ENCODE data around the gene DGKB.

The DGKB gene

DNA sequence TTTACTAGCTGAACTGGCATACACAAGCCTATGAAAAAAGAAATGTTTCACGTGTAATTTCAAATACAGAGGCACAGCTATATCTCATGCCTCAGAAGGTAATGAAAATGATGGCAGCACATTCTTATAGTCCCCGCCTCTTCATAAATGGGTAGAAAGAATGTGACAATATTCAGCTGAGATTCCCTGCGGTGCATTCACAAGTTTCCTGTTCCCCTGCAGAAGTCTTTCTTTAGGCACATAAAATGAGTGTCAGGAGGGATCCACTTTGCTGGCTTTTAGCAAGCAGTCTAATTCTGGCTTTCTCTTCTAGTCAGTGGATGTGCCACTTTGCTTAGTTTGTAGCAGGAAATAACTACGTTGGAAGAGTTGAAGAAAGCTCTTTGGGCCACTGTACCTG is 56.1 kb downstream of the DGKB start:
- in situ Hi-C loops (cut with HindIII; ENCODE audit: low sequenced_read_pairs), result no loop called here
- no peak overlapping the region for H3K4me3 ChIP-seq (ENCODE audit: low read depth, low read length)
- TF ChIP-seq, protein P1, sequence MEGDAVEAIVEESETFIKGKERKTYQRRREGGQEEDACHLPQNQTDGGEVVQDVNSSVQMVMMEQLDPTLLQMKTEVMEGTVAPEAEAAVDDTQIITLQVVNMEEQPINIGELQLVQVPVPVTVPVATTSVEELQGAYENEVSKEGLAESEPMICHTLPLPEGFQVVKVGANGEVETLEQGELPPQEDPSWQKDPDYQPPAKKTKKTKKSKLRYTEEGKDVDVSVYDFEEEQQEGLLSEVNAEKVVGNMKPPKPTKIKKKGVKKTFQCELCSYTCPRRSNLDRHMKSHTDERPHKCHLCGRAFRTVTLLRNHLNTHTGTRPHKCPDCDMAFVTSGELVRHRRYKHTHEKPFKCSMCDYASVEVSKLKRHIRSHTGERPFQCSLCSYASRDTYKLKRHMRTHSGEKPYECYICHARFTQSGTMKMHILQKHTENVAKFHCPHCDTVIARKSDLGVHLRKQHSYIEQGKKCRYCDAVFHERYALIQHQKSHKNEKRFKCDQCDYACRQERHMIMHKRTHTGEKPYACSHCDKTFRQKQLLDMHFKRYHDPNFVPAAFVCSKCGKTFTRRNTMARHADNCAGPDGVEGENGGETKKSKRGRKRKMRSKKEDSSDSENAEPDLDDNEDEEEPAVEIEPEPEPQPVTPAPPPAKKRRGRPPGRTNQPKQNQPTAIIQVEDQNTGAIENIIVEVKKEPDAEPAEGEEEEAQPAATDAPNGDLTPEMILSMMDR (IDR thresholded peaks at IDR 0.05; ENCODE audit: low read depth, low read length, missing control alignments), result no peak
- no peak for DNase-seq (ENCODE audit: low read depth)

DNA sequence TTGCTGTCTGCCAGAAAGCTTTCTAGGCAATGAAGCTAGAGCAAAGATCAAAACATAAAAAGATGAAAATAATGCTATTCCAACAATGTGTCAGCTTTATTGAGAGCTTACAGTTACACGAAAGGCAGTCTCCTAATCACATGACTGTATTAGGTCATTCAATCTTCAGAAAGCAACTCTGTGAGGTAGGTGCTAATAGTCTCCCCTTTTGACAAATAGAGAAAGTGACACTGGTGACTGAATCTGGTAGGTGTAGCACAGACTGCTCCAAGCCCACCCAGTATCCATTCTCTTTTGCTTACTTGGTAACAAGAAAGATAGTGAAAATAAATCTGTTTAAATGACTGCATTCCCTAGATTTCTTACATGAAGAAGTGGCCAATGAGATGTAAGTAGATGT is 58.8 kb downstream of the DGKB start:
- no peak for DNase-seq (ENCODE audit: low read depth)
- TF ChIP-seq, protein P1 (IDR thresholded peaks at IDR 0.05; ENCODE audit: low read depth, low read length, missing control alignments), result no peak
- in situ Hi-C loops (cut with HindIII; ENCODE audit: low sequenced_read_pairs), result no loop called here
- no peak overlapping the region for H3K4me3 ChIP-seq (ENCODE audit: low read depth, low read length)

DNA sequence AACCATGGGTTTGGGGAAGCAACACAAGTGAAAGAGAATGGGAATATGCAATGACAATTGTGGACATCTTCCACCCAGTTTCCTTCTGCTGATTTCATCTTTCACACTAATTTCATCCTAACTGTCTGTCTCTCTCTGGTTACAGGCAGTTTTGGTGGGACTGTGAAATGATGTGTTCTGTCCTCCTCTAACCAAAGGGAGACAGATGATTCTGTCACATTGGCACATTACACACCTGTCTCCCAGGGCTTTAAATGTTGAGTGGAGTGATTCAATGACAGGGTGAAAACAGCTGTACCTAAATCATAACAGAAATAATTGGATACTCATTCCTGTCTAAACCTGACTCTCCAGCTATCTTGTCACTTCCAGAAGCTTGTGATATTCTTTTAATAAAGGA is 60.0 kb downstream of the DGKB start:
- H3K4me3 ChIP-seq (ENCODE audit: low read depth, low read length), result no peak overlapping the region
- DNase-seq (ENCODE audit: low read depth), result no peak
- in situ Hi-C loops (cut with HindIII; ENCODE audit: low sequenced_read_pairs), result no loop called here
- TF ChIP-seq, protein P1 (IDR thresholded peaks at IDR 0.05; ENCODE audit: low read depth, low read length, missing control alignments), result no peak

DNA sequence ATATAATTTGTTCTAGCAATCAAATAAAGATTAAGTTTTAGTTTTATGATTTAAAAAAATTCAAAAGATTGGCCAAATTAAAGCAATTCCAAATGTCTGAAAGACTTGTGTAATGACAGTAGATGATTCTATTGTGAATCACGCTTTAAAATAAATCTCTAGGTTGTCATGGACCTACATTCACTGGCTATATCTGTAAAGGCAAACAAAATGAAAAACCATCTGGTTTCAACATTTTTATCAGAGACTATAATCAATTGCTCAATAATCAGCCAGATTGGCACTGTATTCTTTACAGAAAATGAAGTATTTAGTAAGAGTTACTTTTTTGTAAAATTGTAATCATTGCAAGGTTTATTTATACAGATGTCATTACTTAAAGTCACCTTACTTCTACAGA is 60.7 kb downstream of the DGKB start:
- DNase-seq (ENCODE audit: low read depth), result no peak
- in situ Hi-C loops (cut with HindIII; ENCODE audit: low sequenced_read_pairs), result no loop called here
- TF ChIP-seq, protein P1 (IDR thresholded peaks at IDR 0.05; ENCODE audit: low read depth, low read length, missing control alignments), result no peak

DNA sequence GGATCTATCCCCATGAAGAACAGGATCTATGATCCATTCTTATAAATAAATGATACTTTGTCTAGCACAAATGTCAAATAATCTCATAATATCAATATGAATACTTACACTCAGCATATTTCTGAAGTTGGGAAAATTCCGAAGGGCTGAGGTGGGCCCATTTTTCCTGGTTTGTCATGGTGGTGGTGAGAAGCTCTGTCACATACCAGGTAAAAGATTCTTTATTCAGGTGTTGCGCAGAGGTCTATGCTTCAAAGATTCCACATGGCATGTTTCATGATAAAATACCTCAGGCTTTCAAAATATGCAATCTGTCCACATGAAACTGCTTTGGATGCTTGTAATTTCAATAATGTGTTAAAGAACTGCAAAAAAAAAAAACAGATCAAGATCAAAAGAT is 61.5 kb downstream of the DGKB start:
- no peak for DNase-seq (ENCODE audit: low read depth)
- no peak overlapping the region for H3K4me3 ChIP-seq (ENCODE audit: low read depth, low read length)
- in situ Hi-C loops (cut with HindIII; ENCODE audit: low sequenced_read_pairs), result no loop called here
- TF ChIP-seq, protein P1 (IDR thresholded peaks at IDR 0.05; ENCODE audit: low read depth, low read length, missing control alignments), result no peak

More for the DNA sequence above, 60.7 kb downstream of the DGKB start:
- H3K4me3 ChIP-seq (ENCODE audit: low read depth, low read length), result no peak overlapping the region

DNA sequence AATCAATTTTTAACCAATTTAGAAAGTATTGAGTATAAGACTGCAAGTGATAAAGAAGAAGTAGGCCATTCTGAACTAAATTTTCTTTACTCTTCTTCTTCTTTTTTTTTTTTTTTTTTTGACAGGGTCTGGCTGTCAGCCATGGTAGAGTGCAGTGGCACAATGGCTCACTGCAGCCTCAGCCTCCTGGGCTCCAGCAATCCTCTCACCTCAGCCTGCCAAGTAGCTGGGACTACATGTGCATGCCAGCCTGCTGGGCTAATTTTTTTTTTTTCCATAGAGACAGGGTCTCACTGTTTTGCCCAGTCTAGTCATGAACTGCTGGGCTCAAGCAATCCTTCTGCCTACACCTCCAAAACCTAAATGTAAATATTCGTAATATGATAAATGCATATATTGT is 63.2 kb downstream of the DGKB start:
- H3K4me3 ChIP-seq (ENCODE audit: low read depth, low read length), result no peak overlapping the region
- no peak for DNase-seq (ENCODE audit: low read depth)
- in situ Hi-C loops (cut with HindIII; ENCODE audit: low sequenced_read_pairs), result no loop called here
- TF ChIP-seq, protein P1 (IDR thresholded peaks at IDR 0.05; ENCODE audit: low read depth, low read length, missing control alignments), result no peak

DNA sequence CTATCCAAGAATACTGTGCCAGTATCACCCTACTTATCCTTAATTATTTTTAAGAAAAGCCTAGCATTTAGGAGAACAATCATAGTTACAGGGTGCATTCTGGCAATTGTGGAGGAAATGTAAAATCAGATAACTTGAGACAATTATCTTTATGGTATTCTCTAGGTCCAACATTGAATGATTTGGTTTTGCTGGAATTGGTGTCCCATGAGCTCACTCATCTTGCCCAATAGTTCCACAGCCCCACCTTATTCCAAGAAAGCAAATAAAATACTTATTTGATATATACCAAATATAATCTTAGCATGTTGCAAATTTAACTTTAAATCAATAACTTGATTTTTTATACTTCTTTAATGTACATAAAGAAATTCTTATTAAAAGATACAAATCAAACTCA is 65.3 kb downstream of the DGKB start:
- TF ChIP-seq, protein P1 (IDR thresholded peaks at IDR 0.05; ENCODE audit: low read depth, low read length, missing control alignments), result no peak
- in situ Hi-C loops (cut with HindIII; ENCODE audit: low sequenced_read_pairs), result no loop called here
- no peak for DNase-seq (ENCODE audit: low read depth)
- no peak overlapping the region for H3K4me3 ChIP-seq (ENCODE audit: low read depth, low read length)
